ENCODE results near the gene IGF1.

The IGF1 gene

GRCh38 chr12:102415515-102415914, 64.8 kb downstream of the IGF1 start:
- H3K27ac ChIP-seq (ENCODE audit: extremely low read depth, low read depth, low read length), result no peak overlapping the region
- H3K36me3 ChIP-seq (ENCODE audit: control insufficient read depth in 2 of 2, insufficient read depth in 1 of 2, low read length in 2 of 2), result no peaks in the 10 kb centered on the region
- no peak overlapping the region for H3K4me3 ChIP-seq (ENCODE audit: low read depth, low read length)
- no peak for TF ChIP-seq ZNF792 (tag by site-specific recombination; IDR thresholded peaks at IDR 0.05)
- TF ChIP-seq ZNF37A (tag by site-specific recombination; IDR thresholded peaks at IDR 0.05), result no peak
- H3K4me1 ChIP-seq (ENCODE audit: control insufficient read depth, insufficient read depth, low read length), result no peaks in the 10 kb centered on the region
- CTCF ChIA-PET, result no interaction called here
- H3K9me3 ChIP-seq (ENCODE audit: control insufficient read depth, insufficient read depth, low read depth, low read length), result no peaks in the 10 kb centered on the region
- POLR2A ChIA-PET, result no interaction called here

- Histone ChIP-seq H3K9me3 (ENCODE audit: control insufficient read depth, insufficient read depth, low read depth, low read length) (no peaks in the 10 kb centered on the region), H3K4me3 (ENCODE audit: low read depth, low read length) (no peak overlapping the region), H3K36me3 (ENCODE audit: control insufficient read depth in 2 of 2, insufficient read depth in 1 of 2, low read length in 2 of 2) (no peaks in the 10 kb centered on the region), H3K4me1 (ENCODE audit: control insufficient read depth, insufficient read depth, low read length) (no peaks in the 10 kb centered on the region), H3K27ac (ENCODE audit: extremely low read depth, low read depth, low read length) (no peak overlapping the region)
- POLR2A ChIA-PET, result no interaction called here
- TF ChIP-seq ZNF530 (tag by site-specific recombination; IDR thresholded peaks at IDR 0.05; ENCODE audit: low read depth), result no peak
- no peak for TF ChIP-seq ZBTB17 (tag by site-specific recombination; IDR thresholded peaks at IDR 0.05)
- TF ChIP-seq ZNF645 (tag by site-specific recombination; IDR thresholded peaks at IDR 0.05), result no peak
- TF ChIP-seq ZBTB49 (tag by site-specific recombination; IDR thresholded peaks at IDR 0.05; ENCODE audit: low read depth), result no peak
- TF ChIP-seq PBX3 (CRISPR knock-in tag; IDR thresholded peaks at IDR 0.05), result no peak
- no peak for TF ChIP-seq ZNF692 (tag by site-specific recombination; IDR thresholded peaks at IDR 0.05)
- no peak for TF ChIP-seq ZNF157 (tag by site-specific recombination; IDR thresholded peaks at IDR 0.05)
- no peak for TF ChIP-seq ZBTB6 (tag by site-specific recombination; IDR thresholded peaks at IDR 0.05)
- TF ChIP-seq ZNF529 (tag by site-specific recombination; IDR thresholded peaks at IDR 0.05; ENCODE audit: insufficient replicate concordance), result no peak
- TF ChIP-seq GLI2 (tag by site-specific recombination; IDR thresholded peaks at IDR 0.05; ENCODE audit: borderline replicate concordance, low read depth), result no peak
- no peak for TF ChIP-seq ZNF23 (tag by site-specific recombination; IDR thresholded peaks at IDR 0.05; ENCODE audit: borderline replicate concordance)
- TF ChIP-seq ZNF658 (tag by site-specific recombination; IDR thresholded peaks at IDR 0.05), result no peak
- no peak for TF ChIP-seq ZNF132 (tag by site-specific recombination; IDR thresholded peaks at IDR 0.05; ENCODE audit: borderline replicate concordance)
- no peak for TF ChIP-seq SP7 (tag by site-specific recombination; IDR thresholded peaks at IDR 0.05)
- CTCF ChIA-PET, result no interaction called here
Measured at GRCh38 chr12:102413396-102413795, 67.0 kb downstream of the IGF1 start.

Data from HEK293 (cell line).